HUDEP-2 (cell line): Measurements from ENCODE around the gene RNFT1.
"Not testable (repeated sequence)": the region's sequence is repeated elsewhere in the genome, so short reads cannot be mapped to it uniquely, and the experiment has no call there.

Source experiments
- DNase-seq, 76 experiments: peaks; one replicate each; lab custom pipeline; 2025; ENCODE audit not compliant: unreplicated experiment in 76 of 76; lab: John Stamatoyannopoulos, UW

Gene RNFT1, protein sequence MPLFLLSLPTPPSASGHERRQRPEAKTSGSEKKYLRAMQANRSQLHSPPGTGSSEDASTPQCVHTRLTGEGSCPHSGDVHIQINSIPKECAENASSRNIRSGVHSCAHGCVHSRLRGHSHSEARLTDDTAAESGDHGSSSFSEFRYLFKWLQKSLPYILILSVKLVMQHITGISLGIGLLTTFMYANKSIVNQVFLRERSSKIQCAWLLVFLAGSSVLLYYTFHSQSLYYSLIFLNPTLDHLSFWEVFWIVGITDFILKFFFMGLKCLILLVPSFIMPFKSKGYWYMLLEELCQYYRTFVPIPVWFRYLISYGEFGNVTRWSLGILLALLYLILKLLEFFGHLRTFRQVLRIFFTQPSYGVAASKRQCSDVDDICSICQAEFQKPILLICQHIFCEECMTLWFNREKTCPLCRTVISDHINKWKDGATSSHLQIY

DNA sequence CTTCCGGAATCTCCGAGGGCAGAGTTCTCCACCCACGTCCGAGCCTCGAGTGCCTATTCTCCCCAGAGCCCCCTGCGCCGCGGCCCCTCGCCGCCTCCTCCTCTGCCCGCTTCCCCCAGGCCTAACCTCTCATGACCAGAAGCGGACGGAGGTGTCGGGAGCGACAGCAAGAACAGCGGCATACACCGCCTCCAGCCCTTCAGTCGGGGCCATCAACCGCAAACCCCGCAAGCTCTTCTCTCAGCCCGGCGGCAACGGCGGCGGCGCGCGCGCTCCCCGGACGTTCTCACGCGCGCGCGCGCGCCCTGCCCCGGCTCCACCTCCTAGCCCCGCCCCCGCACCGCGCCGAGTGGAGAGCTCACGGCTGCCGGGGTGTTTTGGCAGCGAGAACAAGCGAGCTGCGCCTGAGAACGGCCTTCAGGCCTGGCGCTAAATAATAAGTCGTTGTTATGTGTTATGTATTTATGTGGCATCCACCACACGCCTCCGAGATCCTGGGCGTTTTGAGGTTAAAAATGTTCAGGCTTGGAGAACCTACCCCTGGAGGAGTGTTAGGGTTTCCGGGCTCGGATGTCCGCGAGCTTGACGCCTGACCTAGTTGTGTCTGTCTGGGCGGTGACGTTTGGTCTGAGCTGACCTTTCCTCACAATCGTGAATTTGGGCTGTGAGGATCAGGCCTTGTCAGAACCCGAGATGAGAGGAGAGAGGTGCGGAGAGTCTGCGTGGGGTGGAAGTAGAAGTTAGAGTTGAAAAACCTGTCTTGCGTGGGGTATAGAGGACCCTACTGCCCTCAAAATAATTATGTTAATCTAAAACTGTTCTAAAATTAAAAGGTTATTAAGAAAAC, at the start of gene RNFT1:
Gene RNFT1, minus strand, starts transcription at position 259 of the 847 bp plus-strand sequence. Its CDS starts 77 bp downstream, at position 182.
- DNase-seq = peak in 75 of 76 experiments; percentile 11 to 94 (median 78)

DNA sequence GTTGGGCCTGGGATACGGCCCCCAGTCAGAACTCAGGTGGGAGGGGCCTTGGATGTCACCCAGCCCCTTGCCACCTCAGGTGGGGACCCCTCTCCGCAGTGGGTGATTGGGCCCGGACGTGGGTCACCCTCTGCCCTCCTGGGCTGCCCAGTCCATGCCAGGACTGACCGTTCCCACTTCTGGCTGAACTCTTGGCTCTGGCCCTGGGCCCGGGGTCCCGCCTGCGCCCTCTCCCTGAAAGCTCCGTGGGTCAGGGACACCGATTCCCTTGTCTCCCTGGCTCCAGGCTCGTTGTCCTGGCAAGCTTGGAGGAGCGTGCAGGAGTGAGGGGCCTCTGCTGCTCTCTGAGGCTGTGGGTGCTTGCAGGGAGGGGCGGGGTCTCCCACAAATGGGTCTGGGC, 44.8 kb upstream of the RNFT1 start:
- DNase-seq = not testable (repeated sequence)

DNA sequence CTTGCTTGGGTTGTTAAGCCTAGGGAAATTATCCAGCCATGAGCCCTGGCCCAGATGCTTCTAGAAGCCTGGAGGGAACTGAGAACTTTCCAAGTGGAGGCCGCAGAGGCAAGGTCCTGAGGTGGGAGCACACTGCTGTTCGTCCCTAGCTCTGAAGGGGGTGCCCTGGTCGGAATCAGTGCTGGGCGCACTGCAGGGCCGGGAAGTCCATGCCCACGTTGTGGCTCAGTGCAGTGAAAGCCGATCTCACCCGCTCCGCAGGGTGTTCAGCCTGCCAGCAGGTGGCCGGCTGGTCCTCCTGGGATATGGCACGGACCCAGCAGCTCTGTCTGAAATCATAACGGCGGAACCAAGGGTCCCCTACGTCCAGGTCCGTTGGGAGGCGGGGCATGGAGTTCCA, 43.8 kb upstream of the RNFT1 start:
- DNase-seq = not testable (repeated sequence)

DNA sequence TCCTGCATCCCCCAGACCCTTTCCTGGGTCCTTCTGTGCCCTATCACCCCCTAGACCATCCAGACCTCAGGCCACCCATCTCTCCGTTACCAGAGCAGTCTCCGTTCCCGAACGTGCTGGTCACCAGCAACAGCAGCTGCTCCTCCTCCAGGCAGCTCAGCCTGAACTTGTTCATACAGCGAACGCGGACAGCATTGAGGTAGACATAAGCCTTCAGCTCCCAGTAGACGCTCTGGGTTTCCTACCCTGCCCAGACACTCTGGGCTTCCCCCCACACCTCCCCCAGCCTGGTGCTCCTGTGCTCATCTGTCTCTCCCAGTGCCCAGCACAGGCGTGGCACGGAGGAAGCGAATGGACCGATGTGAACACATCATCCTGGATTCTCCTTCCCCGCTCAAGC, 41.6 kb upstream of the RNFT1 start:
- no peak for DNase-seq

DNA sequence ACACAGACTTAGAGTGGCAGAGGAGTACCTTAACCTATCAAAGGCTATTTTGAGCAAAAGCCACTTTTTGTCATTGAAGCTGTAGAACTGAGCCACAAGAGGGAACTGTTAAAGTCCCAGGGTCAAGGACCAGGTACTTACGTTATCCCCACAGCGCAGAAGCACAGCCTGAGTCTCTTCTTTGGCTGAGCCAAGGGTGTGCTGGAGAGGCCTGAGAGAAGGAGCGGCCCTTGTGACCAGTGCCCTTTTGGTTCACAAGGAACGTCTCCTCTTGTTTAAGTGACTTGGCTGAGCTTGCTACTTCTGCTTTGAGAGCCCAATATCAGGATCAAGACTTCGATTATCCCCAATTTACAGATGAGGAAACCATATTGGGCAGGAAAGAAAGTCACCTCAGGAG, 40.0 kb upstream of the RNFT1 start:
- DNase-seq = not testable (repeated sequence)

DNA sequence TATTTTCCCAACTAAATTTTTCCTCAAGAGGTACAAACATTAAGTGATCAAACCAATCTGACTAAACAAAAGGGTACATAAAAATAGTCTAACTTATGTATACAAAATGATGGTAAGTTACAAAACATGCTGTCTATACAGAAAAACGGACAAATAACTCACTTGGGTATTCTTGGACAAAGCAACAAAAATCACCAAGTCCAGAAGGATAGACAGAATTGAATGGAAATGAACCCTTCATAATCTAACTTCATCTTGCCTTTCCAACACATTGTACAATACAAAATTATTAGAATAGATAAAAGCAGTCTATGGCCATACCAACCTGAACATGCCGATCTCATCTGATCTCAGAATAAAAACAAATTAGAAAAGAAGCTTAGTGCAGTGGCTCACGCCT, 37.9 kb upstream of the RNFT1 start:
- DNase-seq = not testable (repeated sequence)

DNA sequence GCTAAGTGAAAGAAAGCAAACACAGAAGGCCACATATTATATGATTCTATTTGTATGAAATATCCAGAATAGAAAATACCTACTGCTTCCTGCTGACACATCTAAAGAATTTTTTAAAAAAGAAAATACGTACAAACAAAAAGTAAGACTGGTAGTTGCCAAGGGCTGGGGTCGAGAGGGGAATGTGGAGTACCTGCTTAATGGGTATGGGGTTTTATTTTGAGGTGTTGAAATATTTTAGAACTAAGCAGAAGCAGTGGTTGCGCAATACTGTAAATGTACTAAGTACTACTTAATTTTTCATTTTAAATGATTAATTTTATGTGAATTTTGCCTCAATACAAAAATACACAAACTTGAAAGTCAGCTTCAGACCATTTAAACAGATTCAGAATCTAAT, 32.1 kb upstream of the RNFT1 start:
- not testable (repeated sequence) for DNase-seq

DNA sequence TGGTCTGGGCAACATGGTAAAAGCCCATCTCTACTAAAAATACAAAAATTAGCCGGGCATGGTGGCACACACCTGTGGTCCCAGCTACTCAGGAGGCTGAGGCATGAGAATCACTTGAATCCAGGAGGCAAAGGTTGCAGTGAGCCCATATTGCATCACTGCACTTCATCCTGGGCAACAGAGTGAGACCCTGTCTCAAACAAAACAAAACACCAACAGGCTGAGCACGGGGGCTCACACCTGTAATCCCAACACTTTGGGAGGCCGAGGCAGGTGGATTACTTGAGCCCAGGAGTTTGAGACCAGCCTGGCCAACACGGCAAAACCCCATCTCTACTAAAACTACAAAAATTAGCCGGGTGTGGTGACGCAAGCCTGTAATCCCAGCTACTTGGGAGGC, 10.6 kb upstream of the RNFT1 start:
- not testable (repeated sequence) for DNase-seq

DNA sequence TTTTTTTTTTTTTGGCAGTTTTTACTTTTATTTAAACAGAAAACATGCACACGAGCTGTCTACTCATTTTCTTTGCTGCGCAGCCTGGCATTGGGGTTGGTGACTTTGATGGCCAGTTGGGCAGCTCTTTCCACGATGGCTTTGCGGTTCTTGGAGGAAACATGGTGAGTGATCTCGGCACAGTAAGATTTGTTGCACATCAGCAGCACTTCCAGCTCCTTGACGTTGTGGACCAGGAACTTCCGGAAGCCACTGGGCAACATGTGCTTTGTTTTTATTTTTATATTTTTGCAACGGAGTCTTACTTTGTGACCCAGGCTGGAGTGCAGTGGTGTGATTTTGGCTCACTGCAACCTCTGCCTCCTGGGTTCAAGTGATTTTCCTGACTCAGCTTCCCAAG, 8.9 kb upstream of the RNFT1 start:
- DNase-seq = not testable (repeated sequence)

DNA sequence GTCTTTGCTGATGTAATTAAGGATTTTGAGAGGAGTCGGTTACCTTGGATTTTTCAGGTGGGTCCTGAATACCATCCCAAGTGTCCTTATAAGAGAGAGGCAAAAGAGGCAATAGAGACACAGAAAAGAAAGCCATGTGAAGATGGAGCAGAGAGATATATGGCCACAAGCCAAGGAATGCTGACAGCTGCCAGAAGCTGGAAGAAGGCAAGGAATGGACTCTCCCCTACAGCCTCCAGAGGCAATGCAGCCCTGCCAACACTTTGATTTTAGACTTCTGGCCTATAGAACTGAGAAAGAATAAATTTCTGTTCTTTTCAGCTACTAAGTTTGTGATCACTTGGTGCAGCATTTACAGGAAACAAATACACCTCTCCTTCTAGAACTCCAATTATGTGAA, 8.2 kb upstream of the RNFT1 start:
- peak in 12 of 76 experiments; percentile 2 to 27 (median 14) for DNase-seq

DNA sequence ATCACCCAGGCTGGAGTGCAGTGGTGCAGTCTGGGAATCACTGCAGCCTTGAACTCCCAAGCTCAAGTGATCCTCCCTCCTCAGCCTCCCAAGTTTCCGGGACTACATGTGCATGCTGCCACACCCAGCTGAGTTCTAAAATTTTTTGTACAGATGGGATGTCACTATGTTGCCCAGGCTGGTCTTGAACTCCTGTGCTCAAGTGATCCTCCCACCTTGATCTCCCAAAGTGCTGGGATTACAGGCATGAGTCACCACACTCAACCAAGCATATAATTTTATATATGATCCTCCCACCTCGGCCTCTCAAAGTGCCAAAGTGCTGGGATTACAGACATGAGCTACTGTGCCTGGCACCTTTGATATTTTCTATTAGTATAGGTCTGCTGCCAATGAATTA, 7.2 kb upstream of the RNFT1 start:
- DNase-seq = not testable (repeated sequence)

DNA sequence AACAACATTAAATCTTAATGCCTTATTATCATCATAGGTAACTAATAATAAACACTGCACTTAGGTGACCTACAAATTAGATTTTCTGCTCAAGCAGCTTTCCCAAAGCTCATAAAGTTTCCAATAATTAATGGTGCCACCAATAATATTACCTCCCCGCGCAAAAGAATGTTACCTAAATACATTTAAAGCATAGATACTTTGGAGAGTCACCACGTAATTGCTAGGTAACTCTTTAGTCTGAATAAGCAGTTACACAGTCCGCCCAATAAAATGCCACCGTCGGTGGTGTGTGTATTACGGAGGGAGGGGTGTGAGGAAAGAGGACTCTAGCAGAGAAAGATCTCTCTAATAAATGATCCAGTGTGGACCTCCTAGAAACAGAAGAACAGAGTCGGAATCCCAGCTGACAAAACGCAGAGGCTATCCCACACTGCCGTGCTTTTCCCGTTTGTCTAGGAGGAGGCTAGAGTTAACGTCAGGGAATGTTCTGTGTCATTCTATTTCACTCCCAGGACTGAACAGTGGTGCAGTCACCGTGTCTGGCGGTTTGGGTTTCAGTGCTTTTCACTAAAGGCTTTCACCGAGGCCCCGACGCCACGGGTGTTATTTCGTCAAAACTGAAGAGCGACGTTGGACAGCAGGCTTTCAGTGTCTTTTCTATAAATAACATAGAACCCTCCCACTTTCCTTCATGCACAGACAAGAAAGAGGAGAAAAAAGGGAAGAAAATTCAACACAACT, 630 bp downstream of the RNFT1 start:
- DNase-seq = peak in 25 of 76 experiments; percentile 4 to 50 (median 29)

DNA sequence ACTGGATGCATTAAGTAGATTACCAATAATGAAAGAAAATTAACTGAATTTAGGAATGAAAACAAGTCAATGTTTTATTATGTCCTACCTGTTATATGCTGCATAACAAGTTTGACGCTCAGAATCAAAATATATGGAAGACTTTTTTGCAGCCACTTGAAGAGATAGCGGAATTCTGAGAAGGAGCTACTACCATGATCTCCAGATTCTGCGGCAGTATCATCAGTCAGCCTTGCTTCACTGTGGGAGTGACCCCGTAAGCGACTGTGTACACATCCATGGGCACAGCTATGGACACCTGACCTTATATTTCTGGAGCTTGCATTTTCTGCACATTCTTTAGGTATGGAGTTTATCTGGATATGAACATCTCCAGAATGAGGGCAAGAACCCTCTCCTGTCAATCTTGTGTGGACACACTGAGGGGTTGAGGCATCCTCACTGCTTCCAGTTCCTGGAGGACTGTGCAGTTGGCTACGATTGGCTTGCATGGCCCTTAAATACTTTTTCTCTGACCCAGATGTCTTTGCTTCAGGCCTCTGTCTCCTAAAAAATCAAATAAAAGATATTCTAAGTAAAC, 1.7 kb downstream of the RNFT1 start:
- DNase-seq = no peak

DNA sequence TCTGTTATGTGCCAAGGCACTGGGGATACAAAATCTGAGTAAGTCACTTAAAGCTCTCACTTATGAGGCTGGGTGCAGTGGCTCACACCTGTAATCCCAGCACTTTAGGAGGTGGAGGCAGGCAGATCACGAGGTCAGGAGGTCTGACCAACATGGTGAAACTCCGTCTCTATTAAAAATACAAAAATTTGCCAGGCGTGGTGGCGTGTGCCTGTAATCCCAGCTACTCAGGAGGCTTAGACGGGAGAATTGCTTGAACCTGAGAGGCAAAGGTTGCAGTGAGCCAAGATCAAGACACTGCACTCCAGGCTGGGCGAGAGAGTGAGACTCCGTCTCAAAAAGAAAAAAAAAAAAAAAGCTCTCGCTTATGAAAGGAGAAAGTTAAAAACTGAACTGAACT, 5.0 kb downstream of the RNFT1 start:
- not testable (repeated sequence) for DNase-seq

DNA sequence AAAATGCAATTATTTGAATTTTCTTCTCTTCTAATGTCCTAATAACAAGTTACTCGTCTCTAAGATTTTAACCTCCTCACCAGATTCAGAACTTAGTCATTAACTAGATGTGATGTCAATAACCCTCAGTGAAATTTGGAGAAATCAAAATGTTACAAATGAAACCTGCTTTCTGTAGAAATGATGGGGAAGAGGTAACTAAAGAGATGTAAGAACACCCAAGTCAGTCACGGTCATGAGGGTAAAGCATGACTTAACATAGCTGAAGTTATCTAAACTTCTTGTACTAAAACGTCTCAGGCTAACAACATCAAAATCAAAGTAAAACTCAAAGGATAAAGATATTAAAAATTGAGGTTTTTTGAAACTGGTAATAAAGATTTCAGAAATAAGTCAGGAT, 9.7 kb downstream of the RNFT1 start:
- no peak for DNase-seq

DNA sequence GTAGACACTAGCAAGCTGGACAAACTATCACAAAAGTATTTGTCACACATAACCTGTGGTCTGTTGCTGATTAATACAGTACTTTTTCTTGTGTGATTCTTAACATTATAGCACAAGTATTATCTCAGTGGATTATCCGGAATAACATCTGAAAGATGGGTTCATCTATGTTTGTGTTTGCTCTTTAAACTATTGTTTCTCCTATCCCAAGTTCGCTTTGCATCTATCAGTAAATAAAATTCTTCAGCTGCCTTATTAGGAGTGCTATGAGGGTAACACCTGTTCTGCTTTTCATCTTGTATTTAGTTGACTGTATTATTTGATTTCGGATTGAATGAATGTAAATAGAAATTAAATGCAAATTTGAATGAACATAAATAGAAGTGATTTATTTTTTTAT, 14.5 kb downstream of the RNFT1 start:
- no peak for DNase-seq

DNA sequence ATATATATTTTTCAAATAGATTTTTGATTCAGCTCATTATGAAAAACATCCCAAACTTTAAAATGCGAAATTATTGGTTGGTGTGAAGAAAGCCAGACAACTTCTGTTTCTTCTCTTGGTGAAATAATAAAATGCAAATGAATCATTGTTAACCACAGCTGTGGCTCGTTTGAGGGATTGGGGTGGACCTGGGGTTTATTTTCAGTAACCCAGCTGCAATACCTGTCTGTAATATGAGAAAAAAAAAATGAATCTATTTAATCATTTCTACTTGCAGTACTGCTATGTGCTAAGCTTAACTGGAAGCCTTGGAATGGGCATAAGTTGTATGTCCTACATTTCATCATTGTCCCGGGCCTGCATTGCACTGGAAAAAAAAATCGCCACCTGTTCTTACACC, 17.2 kb downstream of the RNFT1 start:
- DNase-seq = not testable (repeated sequence)

DNA sequence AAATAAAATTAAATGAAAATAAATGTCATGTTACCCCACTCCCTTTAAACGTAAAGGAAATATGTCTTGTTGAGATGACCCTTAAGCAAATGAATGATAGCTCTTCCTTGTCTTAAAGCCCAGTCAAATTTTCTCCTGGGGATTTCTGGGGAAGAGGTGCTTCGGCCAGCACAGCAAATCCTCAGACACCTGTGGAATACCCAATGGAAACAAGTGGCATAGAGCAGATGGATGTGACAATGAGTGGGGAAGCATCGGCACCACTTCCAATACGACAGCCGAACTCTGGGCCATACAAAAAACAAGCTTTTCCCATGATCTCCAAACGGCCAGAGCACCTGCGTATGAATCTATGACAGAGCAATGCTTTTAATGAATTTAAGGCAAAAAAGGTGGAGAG, 18.1 kb downstream of the RNFT1 start:
- not testable (repeated sequence) for DNase-seq

DNA sequence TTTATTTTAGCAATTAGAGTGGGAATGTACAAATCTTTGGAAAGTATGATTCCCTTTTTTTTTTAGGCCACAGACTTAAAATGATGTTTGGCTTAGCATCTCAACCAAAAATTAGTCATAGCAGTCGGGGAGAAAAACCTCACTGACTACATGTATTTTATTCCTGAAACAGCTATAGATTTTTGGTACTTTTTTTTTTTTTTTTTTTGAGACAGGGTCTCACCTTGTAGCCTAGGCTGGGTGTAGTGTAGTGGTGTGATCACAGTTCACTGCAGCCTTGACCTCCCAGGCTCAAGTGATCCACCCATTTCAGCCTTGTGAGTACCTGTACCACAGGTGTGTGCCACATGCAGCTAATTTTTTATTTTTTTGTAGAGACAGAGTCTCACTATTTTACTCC, 23.4 kb downstream of the RNFT1 start:
- no peak for DNase-seq

DNA sequence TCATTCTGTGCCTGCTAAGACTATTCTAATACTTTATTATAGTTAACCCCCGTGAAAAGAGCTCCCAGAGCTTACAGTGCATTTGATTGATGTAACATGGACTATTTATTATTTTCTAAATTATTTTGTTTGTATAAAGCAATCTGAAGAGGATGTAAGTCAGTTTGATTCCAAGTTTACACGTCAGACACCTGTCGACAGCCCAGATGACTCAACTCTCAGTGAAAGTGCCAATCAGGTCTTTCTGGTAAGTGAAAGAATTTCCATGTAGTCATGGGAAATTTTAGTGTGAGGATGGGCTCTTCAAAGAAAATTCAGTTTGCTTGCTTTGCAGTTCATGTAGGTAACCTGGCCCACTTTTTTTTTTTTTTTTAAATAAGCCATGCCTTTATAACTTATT, 23.8 kb downstream of the RNFT1 start:
- DNase-seq = not testable (repeated sequence)
